NCI-H748 treated with DMSO at 0.1 percent for 48 hours (cell line): Measurements from ENCODE around the gene SDK1.
"Not testable (repeated sequence)": the region's sequence is repeated elsewhere in the genome, so short reads cannot be mapped to it uniquely, and the experiment has no call there.

ENCODE experiments used
- DNase-seq: peaks from one replicate; lab custom pipeline; 2025; lab: John Stamatoyannopoulos, UW

Gene SDK1

DNA sequence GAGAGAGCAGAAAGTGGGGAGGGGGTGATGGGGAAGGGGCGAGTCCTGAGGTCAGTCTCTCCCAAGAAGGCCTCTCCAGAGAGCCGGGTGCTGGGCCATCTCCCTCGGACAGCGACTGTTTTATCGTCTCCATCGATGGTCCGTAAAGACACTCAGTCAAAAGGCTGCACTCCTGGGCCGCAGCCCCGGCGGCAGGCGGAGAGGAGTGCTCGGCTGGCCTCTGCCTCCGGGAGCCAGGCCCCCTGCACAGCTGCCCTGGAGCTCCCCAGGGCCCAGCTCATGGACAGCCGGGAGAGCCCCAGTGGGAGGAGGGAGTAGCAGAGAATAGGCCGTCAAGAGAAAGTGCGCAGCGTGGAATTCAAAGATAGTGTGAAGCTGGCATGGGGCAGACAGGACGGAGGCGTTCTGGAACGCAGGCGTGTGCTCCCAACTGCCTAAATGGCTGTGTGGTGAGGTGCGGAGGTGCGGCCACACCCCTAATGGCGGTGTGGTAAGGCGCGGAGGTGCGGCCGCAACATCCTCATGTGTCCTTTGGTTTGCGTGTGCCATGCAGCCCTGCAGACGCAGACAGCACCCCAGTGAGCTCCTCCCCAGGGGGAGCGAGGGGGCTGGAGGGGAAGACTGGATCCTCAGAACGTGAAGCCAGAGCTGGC is 903.6 kb downstream of the SDK1 start:
- no peak for DNase-seq

DNA sequence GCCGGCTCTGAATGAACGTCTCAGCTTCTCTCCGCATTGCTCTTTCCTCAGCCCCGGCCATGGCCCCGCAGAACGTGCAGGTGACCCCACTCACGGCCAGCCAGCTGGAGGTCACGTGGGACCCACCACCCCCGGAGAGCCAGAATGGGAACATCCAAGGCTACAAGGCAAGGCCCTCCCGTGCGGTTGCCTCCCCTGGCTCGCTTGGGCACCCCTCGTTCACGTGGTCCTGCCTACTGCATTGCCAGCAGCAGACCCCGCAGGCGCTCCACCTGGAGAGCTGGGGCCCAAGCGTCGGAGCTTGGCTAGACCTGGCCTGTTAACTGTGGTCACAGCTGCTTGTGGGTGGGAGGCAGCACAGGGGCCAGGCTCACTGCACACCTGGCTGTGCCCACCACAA is 904.8 kb downstream of the SDK1 start:
- no peak for DNase-seq

DNA sequence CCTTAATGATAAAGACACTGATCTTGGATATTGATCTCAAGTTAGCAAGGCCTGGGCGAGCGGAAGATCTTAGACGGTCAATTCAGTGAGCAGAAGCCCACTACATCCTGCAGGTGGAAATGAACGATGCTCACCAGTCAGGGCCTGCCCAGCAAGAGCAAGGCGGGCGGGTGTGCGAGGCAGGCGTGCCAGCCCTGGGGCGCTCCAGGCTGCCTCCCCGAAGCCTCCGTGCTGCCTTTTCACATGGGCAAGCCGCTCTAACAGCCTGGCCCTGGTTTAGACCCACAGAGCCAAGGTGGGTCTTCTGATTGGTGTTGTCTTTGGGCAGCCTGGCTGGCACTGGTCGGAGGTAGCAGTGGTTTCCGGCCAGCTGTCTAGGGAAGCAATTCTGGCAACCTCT is 906.0 kb downstream of the SDK1 start:
- DNase-seq = no peak

DNA sequence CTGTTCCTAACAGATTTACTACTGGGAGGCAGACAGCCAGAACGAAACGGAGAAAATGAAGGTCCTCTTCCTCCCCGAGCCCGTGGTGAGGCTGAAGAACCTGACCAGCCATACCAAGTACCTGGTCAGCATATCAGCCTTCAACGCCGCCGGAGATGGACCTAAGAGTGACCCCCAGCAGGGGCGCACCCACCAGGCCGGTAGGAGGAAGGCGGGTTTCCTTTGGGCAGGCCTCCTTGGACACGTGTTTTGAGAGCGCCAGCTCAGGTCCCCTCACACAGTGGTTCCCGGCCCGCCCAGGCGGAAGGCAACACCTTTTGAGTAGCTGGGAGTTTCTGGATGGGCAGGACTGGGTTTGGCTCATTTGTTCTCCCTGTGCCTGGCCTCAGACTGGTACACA is 907.0 kb downstream of the SDK1 start:
- DNase-seq = no peak

DNA sequence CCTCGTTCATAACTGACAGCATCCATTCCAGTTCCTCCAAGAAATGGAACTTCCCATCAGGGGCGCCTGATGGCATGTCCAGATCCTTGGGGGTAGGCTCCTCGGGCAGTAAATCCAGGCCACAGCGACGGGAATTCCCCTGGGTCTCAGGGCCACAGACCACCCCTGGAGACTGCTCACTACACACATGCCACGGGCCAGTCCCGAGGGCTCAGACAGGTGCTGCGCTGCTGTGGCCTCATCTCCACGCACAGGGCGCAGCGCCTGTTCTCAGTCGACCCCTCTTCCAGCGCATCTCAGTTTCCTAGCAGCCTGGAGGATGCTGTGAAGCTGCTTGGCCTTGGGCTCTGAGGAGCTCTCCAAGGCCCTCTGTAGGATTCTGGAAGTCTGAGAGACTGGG is 907.5 kb downstream of the SDK1 start:
- no peak for DNase-seq

DNA sequence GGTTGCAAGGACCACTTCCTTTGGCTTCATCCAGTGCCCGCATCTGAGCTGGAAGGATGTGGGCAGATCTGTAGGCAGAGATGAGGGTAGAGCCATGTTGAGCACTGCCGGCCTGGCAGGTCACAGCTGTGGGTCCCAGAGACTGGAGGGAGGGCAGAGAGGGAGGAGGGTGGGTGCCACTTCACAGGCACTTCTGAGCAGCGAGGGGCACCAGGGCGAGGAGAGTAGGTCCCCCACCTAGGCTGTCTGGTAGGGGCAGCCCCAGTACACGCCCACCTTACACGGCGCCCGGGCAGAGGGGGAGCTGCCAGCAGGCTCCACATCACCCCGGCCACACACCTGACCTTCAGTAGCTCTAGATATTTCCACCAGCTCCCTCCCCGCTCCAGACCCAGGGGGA is 908.1 kb downstream of the SDK1 start:
- DNase-seq = no peak

DNA sequence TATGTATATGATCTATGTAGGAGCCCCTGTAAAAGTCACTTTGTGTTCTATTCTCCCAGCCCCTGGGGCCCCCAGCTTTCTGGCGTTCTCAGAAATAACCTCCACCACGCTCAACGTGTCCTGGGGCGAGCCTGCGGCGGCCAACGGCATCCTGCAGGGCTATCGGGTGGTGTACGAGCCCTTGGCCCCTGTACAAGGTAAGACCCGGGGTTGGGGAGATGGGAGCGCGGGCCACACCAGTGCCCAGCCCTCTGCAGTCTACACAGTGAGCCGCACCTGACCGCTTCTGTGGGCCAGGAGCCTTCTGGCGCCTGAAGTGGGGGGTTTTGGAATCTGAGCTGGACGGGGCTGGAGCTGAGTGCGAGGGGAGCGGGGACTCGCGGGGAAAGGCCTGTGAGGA is 908.9 kb downstream of the SDK1 start:
- DNase-seq = no peak

DNA sequence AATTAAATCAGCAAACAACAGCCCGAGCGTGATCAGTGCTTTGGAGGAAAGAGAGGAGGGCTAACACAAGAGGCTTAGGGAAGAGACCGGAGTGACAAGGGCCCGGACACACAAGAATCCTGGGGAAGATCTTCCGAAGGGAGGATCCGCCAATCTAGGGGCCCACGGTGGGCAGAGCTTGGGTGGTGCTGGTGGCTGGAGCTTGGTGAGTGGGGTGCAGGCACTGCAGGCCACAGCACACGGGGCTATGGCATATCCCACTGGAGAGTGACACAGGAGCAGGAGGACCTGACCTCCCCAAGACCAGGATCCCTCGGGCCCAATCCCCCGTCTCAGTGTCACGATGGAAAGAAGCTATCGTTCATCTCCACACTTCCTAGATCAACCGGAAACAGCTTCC is 909.8 kb downstream of the SDK1 start:
- no peak for DNase-seq

DNA sequence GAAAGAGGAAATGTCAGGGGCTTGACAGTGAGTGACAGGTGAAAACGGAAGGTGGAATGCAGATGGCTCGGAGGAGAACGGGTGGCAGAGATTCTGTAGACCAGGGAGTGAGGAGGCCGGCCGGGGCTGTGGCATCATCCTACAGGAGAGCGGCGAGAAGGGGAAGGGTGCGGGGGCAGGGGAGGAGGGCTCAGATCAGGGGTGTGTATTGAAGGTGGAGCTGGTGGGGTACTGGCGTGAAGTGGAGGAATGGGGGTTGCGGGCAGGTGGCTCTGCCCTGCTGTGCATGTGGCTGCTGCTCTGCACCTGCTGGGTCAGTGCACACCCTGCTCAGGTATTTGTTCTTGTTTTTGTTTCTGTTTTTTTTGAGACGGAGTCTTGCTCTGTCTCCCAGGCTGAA is 910.2 kb downstream of the SDK1 start:
- no peak for DNase-seq

DNA sequence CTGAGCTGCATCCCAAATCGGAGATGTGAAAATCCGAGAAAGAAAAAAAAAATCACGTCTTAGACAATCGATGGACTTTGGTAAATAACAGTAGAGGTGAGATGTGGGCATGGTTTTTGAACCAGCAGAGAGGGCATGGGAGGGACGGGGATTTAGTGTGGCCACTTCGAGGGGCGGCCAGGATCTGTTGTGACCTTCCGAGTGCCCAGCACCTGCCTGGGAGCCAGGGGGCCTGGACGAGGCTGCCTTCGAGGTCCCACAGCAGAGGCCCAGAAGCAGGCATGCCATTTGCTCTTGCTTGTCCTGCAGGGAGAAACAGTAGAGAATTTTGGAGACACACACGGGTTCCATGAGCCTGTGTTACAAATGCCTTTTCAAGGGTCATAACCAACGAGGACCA is 911.3 kb downstream of the SDK1 start:
- no peak for DNase-seq

DNA sequence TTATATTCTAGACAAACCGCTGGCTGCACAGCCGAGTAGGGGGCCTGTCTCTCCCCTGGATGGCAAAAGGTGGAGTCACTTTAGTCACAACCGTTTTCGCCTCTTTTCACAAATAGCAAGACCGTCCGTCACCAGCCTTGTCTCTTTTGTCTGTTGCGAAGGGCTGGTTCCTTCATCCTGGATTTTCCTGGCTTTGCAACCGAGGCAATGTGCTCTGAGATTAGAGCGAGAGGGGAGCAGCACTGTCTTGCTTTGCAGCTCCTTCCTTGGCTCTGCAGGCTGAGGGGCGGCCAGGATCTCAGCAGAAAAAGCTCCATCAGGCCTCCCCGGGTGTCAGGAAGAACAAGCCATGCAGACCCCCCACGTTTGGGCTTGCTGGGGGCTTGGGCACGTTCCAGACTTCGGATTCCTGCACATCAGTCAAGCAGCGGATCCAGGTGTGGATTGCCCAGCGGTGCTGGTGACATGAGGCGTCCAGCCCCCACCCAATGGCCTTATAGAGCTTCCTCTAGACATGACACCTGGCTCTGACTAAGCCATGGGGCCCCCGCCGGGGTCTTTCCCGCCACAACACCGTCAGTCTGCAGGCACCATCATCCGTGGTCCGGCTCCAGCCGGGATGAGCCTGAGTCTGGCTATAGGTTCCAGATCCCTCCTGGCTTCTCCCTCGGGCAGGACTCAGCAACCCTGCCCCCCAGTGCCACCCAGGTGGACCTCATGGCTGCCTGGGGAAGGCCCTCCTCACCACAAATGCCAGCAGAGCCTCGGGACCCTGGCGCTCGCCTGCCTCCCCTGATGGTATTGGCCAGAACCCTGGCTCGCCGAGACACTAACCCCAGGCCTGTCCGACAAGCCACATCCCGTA is 913.5 kb downstream of the SDK1 start:
- DNase-seq = no peak

DNA sequence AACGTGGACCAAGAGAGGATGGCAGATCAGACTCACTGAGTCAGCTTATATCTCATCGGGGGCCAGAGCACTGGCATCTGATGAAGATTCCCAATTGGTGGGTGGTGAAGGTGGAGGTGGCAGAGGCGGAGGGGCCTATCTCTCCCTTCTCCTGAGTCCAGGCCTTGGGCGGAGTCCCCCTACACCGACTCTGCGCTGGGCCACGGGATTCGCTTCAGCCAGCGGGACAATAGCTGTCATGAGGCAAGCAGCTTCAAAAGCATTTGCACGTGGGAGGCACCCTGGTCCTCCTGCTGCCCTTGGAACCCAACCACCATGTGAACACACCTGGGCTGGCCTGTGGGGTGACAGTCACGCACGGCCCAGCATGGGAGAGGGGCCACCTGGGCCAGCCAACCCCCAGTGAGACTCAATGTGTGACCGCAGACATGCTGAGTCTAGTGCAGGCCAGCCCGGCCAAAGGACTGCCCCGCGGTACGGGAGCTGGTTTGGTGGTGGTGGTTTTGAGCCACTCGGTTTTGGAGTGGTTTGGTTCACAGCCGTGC is 914.2 kb downstream of the SDK1 start:
- DNase-seq = no peak

DNA sequence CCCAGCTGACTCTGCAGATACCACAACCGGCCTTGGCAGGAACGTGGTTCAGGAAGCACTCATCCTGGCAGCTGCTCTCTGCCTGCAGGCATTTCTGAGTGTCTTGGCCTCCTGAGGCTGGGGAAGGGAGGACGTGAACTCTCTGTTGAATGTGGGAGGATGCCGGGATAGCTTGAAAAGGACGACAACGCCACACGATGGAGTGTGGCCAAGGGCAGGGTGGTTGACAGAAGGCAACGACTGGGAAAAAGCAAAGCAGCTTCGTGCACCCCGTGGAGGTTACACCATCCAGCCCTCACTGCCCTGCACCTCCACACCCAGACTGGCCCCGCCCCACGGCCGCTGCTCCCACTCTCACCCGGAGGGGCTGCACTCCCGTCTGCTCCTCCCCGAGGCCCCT is 915.0 kb downstream of the SDK1 start:
- no peak for DNase-seq

DNA sequence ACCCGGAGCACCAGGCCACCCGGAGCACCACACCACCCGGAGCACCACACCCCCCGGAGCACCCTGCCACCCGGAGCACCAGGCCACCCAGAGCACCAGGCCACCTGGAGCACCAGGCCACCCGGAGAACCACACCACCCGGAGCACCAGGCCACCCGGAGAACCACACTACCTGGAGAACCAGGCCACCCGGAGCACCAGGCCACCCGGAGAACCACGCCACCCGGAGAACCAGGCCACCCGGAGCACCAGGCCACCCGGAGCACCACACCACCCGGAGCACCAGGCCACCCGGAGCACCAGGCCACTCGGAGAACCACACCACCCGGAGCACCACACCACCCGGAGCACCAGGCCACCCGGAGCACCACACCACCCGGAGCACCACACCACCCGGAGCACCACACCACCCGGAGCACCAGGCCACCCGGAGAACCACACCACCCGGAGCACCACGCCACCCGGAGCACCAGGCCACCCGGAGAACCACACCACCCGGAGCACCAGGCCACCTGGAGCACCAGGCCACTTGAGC is 916.1 kb downstream of the SDK1 start:
- DNase-seq = not testable (repeated sequence)

DNA sequence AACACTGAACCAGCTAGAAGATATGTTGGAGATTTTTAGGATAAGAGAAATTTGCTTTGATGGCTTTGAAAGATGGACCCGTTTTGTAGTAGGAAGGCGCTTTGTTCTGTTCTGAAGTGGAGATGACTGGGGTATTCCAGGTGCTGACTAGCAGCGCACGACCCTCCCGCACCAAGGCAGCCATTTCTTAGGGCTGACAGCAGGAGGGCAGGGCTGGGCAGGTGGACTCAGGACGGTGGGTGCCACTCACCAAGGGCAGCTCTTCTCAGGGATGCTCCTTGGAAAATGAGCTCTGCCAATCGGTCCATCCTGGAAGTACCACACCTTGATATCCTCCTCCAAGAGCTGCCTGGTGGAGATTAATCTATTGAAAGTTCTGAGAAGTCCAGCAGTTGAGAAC is 917.4 kb downstream of the SDK1 start:
- DNase-seq = no peak

DNA sequence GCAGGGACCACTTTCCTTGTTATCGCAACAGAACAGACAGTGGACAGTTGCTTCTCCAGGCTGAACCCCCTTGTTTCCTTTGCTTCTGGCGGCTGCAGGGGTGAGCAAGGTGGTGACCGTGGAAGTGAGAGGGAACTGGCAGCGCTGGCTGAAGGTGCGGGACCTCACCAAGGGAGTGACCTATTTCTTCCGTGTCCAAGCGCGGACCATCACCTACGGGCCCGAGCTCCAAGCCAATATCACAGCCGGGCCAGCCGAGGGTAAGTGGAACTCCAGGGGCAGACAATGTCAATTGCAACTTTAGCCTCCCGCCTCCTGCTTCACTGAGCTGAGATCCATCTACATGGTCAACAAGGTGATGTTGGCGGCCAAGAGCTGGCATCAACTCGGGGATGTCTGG is 919.0 kb downstream of the SDK1 start:
- DNase-seq = no peak

DNA sequence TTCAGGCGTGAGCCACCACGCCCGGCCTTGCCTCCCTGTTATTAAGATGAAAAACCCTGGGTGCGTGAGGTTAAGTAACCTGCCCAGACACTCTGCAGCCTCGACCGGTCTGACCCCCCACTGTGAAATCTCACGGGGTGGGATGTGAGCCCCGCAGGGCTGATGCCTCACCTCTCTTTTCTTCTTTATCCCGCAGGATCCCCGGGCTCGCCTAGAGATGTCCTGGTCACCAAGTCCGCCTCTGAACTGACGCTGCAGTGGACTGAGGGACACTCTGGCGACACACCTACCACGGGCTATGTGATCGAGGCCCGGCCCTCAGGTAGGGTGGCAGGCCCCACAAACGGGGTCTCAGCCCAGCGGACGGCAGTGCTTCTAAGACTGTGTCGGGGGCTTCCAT is 920.0 kb downstream of the SDK1 start:
- no peak for DNase-seq

DNA sequence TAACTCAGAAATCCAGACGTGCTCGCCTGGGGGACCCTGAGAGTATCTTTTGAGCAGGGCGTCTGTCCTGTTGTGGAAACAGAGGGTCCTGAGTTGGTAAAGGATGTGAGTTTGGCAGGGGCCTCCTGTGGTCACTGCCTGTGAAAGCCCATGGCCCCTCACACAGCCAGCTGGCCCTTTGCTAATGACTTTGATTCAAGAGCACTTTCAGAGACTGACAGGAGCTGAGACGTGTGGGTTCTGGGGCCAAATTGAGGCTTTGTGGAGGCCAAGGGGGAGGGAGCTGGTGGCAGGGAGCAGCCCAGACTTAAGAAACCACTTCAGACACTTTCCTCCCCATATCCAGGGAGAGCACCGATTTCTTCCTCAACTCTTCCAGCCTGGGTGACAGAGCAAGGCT is 921.6 kb downstream of the SDK1 start:
- DNase-seq = no peak

DNA sequence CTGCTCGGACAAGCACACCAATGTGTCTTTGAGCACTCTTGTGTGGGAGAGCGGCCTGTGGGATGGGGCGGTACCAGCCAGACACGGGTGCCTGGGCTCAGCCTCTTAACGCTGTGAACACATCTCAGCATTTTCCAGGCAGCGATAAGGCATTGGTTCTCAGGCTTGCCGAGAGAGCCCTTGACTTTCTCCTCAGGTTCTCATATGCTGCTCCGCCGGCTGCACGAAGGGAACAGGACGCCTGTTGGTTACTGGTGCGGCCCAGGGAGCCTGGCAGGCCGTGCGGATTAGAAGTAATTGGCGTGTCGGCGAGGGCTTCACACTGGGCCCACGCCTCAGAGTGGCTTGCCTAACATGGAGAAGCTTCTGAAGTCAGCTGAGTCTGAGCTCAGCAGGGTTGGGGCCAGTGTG is 924.3 kb downstream of the SDK1 start:
- DNase-seq = no peak

DNA sequence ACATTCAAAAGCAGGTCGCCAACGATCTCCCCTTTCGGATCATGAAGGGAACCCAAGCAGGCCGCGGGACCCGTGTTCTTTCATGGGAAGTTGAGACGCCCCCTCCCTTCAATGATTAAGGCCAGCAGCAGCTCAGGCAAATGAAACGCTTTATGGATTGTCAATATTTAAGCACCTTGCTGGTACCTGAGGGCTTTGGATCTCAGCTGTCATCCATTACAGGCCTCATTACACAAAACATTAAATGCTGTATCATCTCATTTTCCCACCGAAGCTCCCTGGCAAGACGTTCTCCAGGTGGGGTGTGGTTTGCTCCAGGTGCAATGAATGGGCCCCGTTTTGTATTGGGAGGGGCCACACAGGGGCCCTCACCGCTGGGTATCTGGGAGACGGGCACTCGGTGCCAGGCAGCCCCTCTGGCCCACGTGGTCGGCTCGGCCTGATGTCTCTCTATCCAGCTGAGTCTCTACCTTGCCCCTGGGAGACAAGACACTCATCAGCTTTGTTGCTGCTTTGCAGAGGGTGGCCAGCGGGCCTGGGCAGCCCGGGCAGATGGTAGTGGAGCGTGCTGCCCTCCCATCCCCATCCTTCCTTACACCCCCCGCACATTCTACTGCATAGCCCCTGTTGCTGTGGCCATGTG is 925.0 kb downstream of the SDK1 start:
- DNase-seq = peak; percentile 46

DNA sequence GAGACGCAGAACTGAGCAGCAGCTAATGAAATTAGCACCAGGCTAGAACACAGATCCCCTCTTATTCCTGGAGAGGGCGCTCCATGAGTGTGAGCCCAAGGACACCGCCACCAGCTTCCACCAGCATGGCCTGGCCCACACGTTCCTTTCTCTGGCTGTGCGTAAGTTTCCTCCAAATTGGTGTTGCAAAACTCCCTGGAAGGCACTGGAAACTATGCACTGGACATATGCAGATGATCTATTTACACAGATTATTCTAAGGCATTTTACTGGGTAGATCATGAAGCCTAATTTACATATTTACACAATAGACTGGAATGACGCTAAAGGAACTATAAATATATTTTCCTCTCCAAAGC is 925.5 kb downstream of the SDK1 start:
- no peak for DNase-seq

DNA sequence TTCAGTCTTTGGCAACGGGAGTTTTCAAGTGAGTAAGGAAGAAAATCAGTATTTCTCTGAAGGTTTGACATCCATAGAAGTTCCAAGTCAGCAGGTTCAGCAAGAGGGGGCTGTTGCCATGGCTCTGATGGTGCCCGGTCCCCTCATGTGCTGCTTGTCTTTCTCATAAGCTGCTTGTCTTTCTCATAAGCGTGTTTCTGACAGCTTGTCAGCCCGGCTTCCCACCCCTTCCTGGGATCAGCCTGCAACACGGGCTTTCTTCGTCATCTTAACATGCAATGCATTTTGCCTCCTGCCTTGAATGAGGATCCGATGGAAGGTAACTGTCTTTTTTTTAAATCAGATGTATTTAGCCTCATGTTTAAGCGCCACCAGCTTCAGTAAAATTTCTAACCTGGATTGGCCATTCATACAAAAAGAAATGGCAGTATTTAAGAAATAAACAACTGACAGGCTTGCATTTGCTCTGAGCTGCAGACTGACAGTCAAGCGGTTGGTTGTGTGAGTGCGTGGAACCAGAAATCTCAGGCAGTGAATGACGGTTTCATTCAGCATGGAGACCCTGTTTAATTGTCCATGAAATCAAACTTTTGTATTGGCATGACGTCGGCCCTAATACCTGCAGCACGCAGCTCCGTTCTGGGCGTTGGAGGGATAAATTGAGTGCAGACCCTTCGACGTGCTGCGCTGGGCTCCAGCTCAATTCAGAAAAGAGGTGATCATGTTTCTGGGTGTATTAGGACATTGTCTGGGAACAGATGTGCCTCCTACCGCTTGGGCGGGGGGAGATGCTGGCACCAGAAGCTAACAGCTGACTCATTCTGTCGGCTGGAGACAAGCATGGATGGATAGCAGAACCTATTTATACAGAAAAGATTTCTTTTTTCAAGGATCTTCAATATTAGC is 926.3 kb downstream of the SDK1 start:
- no peak for DNase-seq
